IMR-90 (cell line): ENCODE results near the gene CCNB2. TPM values are rescaled to one million over a fixed set of nuclear protein-coding genes. Genes with fewer than 3 reads are reported as not detected.

Experiments used
- ATAC-seq: fragments of 200-7000 bp; cut with Tn5 transposase; 2 replicates; pipeline ENCODE4 v1.9.1; 2020; ENCODE audit warnings: low read depth, mild to moderate bottlenecking, moderate library complexity
- BruUV-seq: library from RNA; stranded (reverse); fragments of 400-500 nt; replicated peaks from 2 replicates; lab custom pipeline; 2021; lab: Mats Ljungman, UMichigan
- CTCF ChIA-PET: fragments of 300-600 bp; formaldehyde crosslinking; extraction: SDS; loops from one replicate; lab custom pipeline; 2021; ENCODE audit warnings: antibody characterized with exemption; lab: Yijun Ruan, JAX
- POLR2A ChIA-PET: fragments of 300-600 bp; sonication (Branson Sonifier 250); formaldehyde crosslinking; loops from one replicate; lab custom pipeline; 2022; ENCODE audit warnings: antibody characterized with exemption; ENCODE audit not compliant: unreplicated experiment; lab: Charles Lee
- DNase-seq: peaks from one replicate; pipeline ENCODE4 v3.0.0; 2013
- H2AFZ ChIP-seq: replicated peaks from 2 replicates; pipeline ENCODE3; 2013; ENCODE audit warnings: low read length, mild to moderate bottlenecking; ENCODE audit not compliant: poor library complexity
- H2AK5ac ChIP-seq: 2 replicates; pipeline ENCODE4 v1.6.1; 2013; ENCODE audit warnings: low read depth, low read length, inconsistent platforms
- H2AK9ac ChIP-seq: replicated peaks from 2 replicates; pipeline ENCODE3; 2013; ENCODE audit warnings: mild to moderate bottlenecking, low read depth, low read length, moderate library complexity; ENCODE audit not compliant: poor library complexity
- H2BK120ac ChIP-seq: 2 replicates; pipeline ENCODE4 v1.6.1; 2013; ENCODE audit warnings: low read depth, low read length, inconsistent platforms
- H2BK15ac ChIP-seq: 3 replicates; pipeline ENCODE4 v1.6.1; 2013; ENCODE audit warnings: low read depth, low read length, inconsistent platforms
- H2BK20ac ChIP-seq: 2 replicates; pipeline ENCODE4 v1.6.1; 2013; ENCODE audit warnings: low read depth, mild to moderate bottlenecking, inconsistent platforms, low read length, moderate library complexity
- H2BK5ac ChIP-seq: 2 replicates; pipeline ENCODE4 v1.6.1; 2013; ENCODE audit warnings: mild to moderate bottlenecking, low read depth, low read length, inconsistent platforms; ENCODE audit not compliant: poor library complexity, severe bottlenecking
- H3K14ac ChIP-seq: replicated peaks from 2 replicates; pipeline ENCODE4 v1.6.1; 2013; ENCODE audit warnings: low read depth, low read length, inconsistent platforms
- H3K18ac ChIP-seq: 2 replicates; pipeline ENCODE4 v1.6.1; 2013; ENCODE audit warnings: low read depth, low read length, control low read depth
- H3K23ac ChIP-seq: 2 replicates; pipeline ENCODE4 v1.6.1; 2013; ENCODE audit warnings: low read depth, low read length, inconsistent platforms
- H3K27ac ChIP-seq: 2 replicates; pipeline ENCODE4 v1.5.1; 2013; ENCODE audit warnings: mild to moderate bottlenecking, control low read depth, low read length; ENCODE audit not compliant: insufficient read depth
- H3K27me3 ChIP-seq: 2 replicates; pipeline ENCODE4 v1.6.1; 2013; ENCODE audit warnings: low read length; ENCODE audit not compliant: control insufficient read depth, insufficient read depth
- H3K36me3 ChIP-seq: 2 replicates; pipeline ENCODE4 v1.6.1; 2013; ENCODE audit warnings: low read length, mixed read lengths; ENCODE audit not compliant: control insufficient read depth, insufficient read depth
- H3K4ac ChIP-seq: 2 replicates; pipeline ENCODE4 v1.6.1; 2013; ENCODE audit warnings: low read depth, low read length, inconsistent platforms
- H3K4me1 ChIP-seq: 2 replicates; pipeline ENCODE4 v1.6.1; 2013; ENCODE audit warnings: low read length, mixed read lengths; ENCODE audit not compliant: control insufficient read depth, insufficient read depth
- H3K4me2 ChIP-seq: 2 replicates; pipeline ENCODE4 v1.6.1; 2013; ENCODE audit warnings: low read depth, mild to moderate bottlenecking, control low read depth, low read length, moderate library complexity
- H3K4me3 ChIP-seq: 2 replicates; pipeline ENCODE4 v1.5.1; 2013; ENCODE audit warnings: low read depth, mild to moderate bottlenecking, control low read depth, low read length, moderate library complexity; ENCODE audit not compliant: insufficient read depth
- H3K56ac ChIP-seq: 2 replicates; pipeline ENCODE4 v1.6.1; 2013; ENCODE audit warnings: low read length, inconsistent platforms; ENCODE audit not compliant: insufficient read depth; ENCODE audit errors: extremely low read depth
- H3K79me1 ChIP-seq, 2 experiments: 2 replicates each; pipeline ENCODE4 v1.6.1; 2013; ENCODE audit warnings: low read length in 2 of 2, inconsistent platforms in 1 of 2, low read depth in 1 of 2
- H3K9ac ChIP-seq: 2 replicates; pipeline ENCODE4 v1.6.1; 2013; ENCODE audit warnings: low read depth, low read length, control low read depth
- H3K9me1 ChIP-seq: 2 replicates; pipeline ENCODE4 v1.6.1; 2013; ENCODE audit warnings: low read length, inconsistent platforms; ENCODE audit not compliant: insufficient read depth
- H3K9me3 ChIP-seq: 2 replicates; pipeline ENCODE4 v1.6.1; 2013; ENCODE audit warnings: low read length; ENCODE audit not compliant: control insufficient read depth, insufficient read depth
- H4K20me1 ChIP-seq: 2 replicates; pipeline ENCODE4 v1.6.1; 2013; ENCODE audit warnings: low read length, inconsistent platforms; ENCODE audit not compliant: insufficient read depth
- H4K5ac ChIP-seq: 2 replicates; pipeline ENCODE4 v1.6.1; 2013; ENCODE audit warnings: mild to moderate bottlenecking, low read depth, low read length, control low read depth
- H4K8ac ChIP-seq, 2 experiments: 2 replicates each; pipeline ENCODE4 v1.6.1; 2013; ENCODE audit warnings: low read depth in 2 of 2, low read length in 2 of 2, control low read depth in 1 of 2, inconsistent platforms in 1 of 2
- H4K91ac ChIP-seq: 2 replicates; pipeline ENCODE4 v1.6.1; 2013; ENCODE audit warnings: low read depth, low read length, inconsistent platforms; ENCODE audit not compliant: insufficient read depth
- BHLHE40 ChIP-seq: fragments of 150-350 bp; IDR thresholded peaks from 2 replicates; pipeline ENCODE4 v1.6.1; 2016; ENCODE audit warnings: mild to moderate bottlenecking, low read depth, low read length
- CHD1 ChIP-seq: IDR thresholded peaks from 2 replicates; pipeline ENCODE4 v1.6.1; 2012; ENCODE audit warnings: low read depth, low read length, improper control_type of control experiment
- ELK1 ChIP-seq: fragments of 150-350 bp; IDR thresholded peaks from 2 replicates; pipeline ENCODE4 v1.6.1; 2016; ENCODE audit warnings: low read depth, mild to moderate bottlenecking, low read length, moderate library complexity, borderline replicate concordance
- MAFK ChIP-seq: IDR thresholded peaks from 2 replicates; pipeline ENCODE4 v1.6.1; 2012; ENCODE audit warnings: low read depth, low read length, improper control_type of control experiment
- MAZ ChIP-seq: IDR thresholded peaks from 2 replicates; pipeline ENCODE4 v1.6.1; 2012; ENCODE audit warnings: low read depth, mild to moderate bottlenecking, low read length, improper control_type of control experiment, moderate library complexity, borderline replicate concordance
- POLR2A ChIP-seq: IDR thresholded peaks from 2 replicates; pipeline ENCODE4 v1.6.1; 2012; ENCODE audit warnings: mild to moderate bottlenecking, low read depth, low read length
- RFX5 ChIP-seq: IDR thresholded peaks from 2 replicates; pipeline ENCODE4 v1.8.0; 2012; ENCODE audit warnings: low read depth, mild to moderate bottlenecking, low read length, moderate library complexity
- USF2 ChIP-seq: fragments of 150-350 bp; IDR thresholded peaks from 2 replicates; pipeline ENCODE4 v1.6.1; 2017; ENCODE audit warnings: mild to moderate bottlenecking, antibody characterized with exemption, low read length, low read depth
- WGBS, 2 experiments: methylation state at CpG; one replicate each; pipeline versions ENCODE4 v1.1.5 to v1.1.7; 2013; ENCODE audit warnings: missing lambda C conversion rate in 2 of 2; ENCODE audit not compliant: insufficient read length in 1 of 2; ENCODE audit errors: extremely low coverage in 2 of 2; 5-methylcytosine and 5-hydroxymethylcytosine counted together
- dilution Hi-C: fragments of 300-500 bp; cut with HindIII; formaldehyde crosslinking; loops from one replicate; pipeline ENCODE4 v1.14.3; 2018; ENCODE audit warnings: low sequenced_read_pairs; ENCODE audit not compliant: unreplicated experiment
- in situ Hi-C: fragments of 300-500 bp; cut with MboI; formaldehyde crosslinking; loops from 3 replicates; pipeline ENCODE4 v1.14.3; 2019; ENCODE audit warnings: low sequenced_read_pairs, inconsistent platforms, mixed read lengths
- intact Hi-C: fragments of 100-400 bp; cut with micrococcal nuclease; formaldehyde crosslinking; loops from 2 replicates; pipeline ENCODE4 v1.10.0; 2022
- polyA plus RNA-seq, 3 experiments: library from polyadenylated mRNA; depleted of rRNA; stranded (reverse); fragments of >200 nt; gene quantifications; 2 replicates each; pipeline ENCODE4 v1.2.3, GENCODE V29; 2012; ENCODE audit warnings: low replicate concordance in 1 of 3
- total RNA-seq: library from RNA; depleted of rRNA; stranded (reverse); fragments of >200 nt; gene quantifications from 2 replicates; pipeline ENCODE4 v1.2.3, GENCODE V29; 2012

CCNB2 gene
- total and polyA plus RNA-seq, 2 of the 4 experiments (the other 2 are of a cell fraction) = 52.5 to 54.6 TPM

GRCh38 chr15:59157840-59158700 is 53.1 kb downstream of the CCNB2 start:
- H2BK120ac ChIP-seq = no peak overlapping the region
- H2BK5ac ChIP-seq = no peak overlapping the region
- H3K14ac ChIP-seq = no peak overlapping the region
- no peaks in the 10 kb centered on the region for H3K27me3 ChIP-seq
- ATAC-seq (no peak), DNase-seq (no peak)
- H2AFZ ChIP-seq = no peak overlapping the region
- no peak overlapping the region for H3K4me3 ChIP-seq
- no peaks in the 10 kb centered on the region for H4K20me1 ChIP-seq
- POLR2A ChIA-PET = no interaction called here
- no peak overlapping the region for H3K23ac ChIP-seq
- H3K18ac ChIP-seq = no peak overlapping the region
- BruUV-seq = no TSS peak
- H4K91ac ChIP-seq = no peak overlapping the region
- H3K56ac ChIP-seq = no peak overlapping the region
- H3K9ac ChIP-seq = no peak overlapping the region
- TF ChIP-seq ELK1 = no peak
- TF ChIP-seq CHD1 = no peak
- no peak for TF ChIP-seq RFX5
- TF ChIP-seq BHLHE40 = no peak
- no peak for TF ChIP-seq MAZ
- no peak for TF ChIP-seq POLR2A
- TF ChIP-seq MAFK = no peak
- TF ChIP-seq USF2 = no peak
- 0 out of 2 replicates have a peak, but pooled peaks cover 2% of the 10 kb centered on the region for H3K9me1 ChIP-seq
- no peak overlapping the region for H2AK5ac ChIP-seq
- no peak overlapping the region for H3K4me2 ChIP-seq
- dilution Hi-C loops (no loop called here), in situ Hi-C loops (no loop called here), intact Hi-C loops (no loop called here)
- WGBS, 2 experiments = no CpG with 5 or more reads among the region's 9 CpGs
- H3K9me3 ChIP-seq = no peaks in the 10 kb centered on the region
- no peaks in the 10 kb centered on the region for H3K4me1 ChIP-seq
- no peak overlapping the region for H3K27ac ChIP-seq
- CTCF ChIA-PET = interaction anchor here (1.2 kb wide), 1 partner anchor 375 kb away, joined by 3 read pairs; no protein-coding TSS in a partner anchor
- no peak overlapping the region for H2BK20ac ChIP-seq
- no peak overlapping the region for H2BK15ac ChIP-seq
- no peaks in the 10 kb centered on the region for H3K79me1 ChIP-seq
- H2AK9ac ChIP-seq = no peak overlapping the region
- H4K5ac ChIP-seq = no peak overlapping the region
- peaks cover 33% of the 10 kb centered on the region for H3K36me3 ChIP-seq
- no peak overlapping the region for H3K4ac ChIP-seq
- H4K8ac ChIP-seq = no peak overlapping the region
